Psoas muscle (tissue), 8 donors: ENCODE data around the gene SLC22A3. TPM values are rescaled to one million over a fixed set of nuclear protein-coding genes. Genes with fewer than 3 reads are reported as not detected.

ENCODE experiments used
- ATAC-seq, 4 donors: fragments of 200-7000 bp; cut with Tn5 transposase; one replicate each; pipeline ENCODE4 v1.9.1; 2020; ENCODE audit warnings: moderate library complexity in 3 of 4, mild to moderate bottlenecking in 2 of 4
- DNase-seq, 2 donors: peaks; one replicate each; pipeline ENCODE4 v3.0.0-alpha.2; 2020
- H3K27ac ChIP-seq: fragments of 200-600 bp; one replicate; pipeline ENCODE4 v1.8.0; 2022
- H3K27me3 ChIP-seq, 3 donors: fragments of 200-600 bp in 1 of 3; one replicate each; pipeline versions ENCODE4 v1.6.1 to v1.8.0; 2013 to 2022; ENCODE audit warnings: low read length in 2 of 3, mild to moderate bottlenecking in 2 of 3, moderate library complexity in 1 of 3; ENCODE audit not compliant: insufficient read depth in 3 of 3
- H3K36me3 ChIP-seq, 2 donors: fragments of 200-600 bp in 1 of 2; one replicate each; pipeline versions ENCODE4 v1.6.1 to v1.8.0; 2013 to 2022; ENCODE audit warnings: low read depth in 1 of 2, mild to moderate bottlenecking in 1 of 2, moderate library complexity in 1 of 2; ENCODE audit not compliant: insufficient read depth in 1 of 2
- H3K4me1 ChIP-seq: fragments of 200-600 bp; one replicate; pipeline ENCODE4 v1.8.0; 2022
- H3K4me3 ChIP-seq: fragments of 200-600 bp; one replicate; pipeline ENCODE4 v1.8.0; 2022; ENCODE audit warnings: mild to moderate bottlenecking
- H3K9me3 ChIP-seq: fragments of 200-600 bp; one replicate; pipeline ENCODE4 v1.8.0; 2022
- CTCF ChIP-seq: fragments of 200-600 bp; IDR thresholded peaks from one replicate; pipeline ENCODE4 v1.8.0; 2022; ENCODE audit warnings: antibody characterized with exemption
- WGBS, 3 donors: extraction: QIAGEN DNeasy Blood & Tissue Kit; methylation state at CpG; one replicate each; pipeline versions ENCODE4 v1.1.6 to v1.1.7; 2013; 5-methylcytosine and 5-hydroxymethylcytosine counted together
- intact Hi-C, 2 donors: fragments of 100-400 bp; cut with DNase I; formaldehyde crosslinking; loops; one replicate each; pipeline versions ENCODE4 v1.11.0 to v1.14.2; 2022
- polyA plus RNA-seq, 3 donors: library from polyadenylated mRNA; stranded (reverse); fragments of 200-250 nt; gene quantifications; one replicate each; pipeline ENCODE4 v1.2.3, GENCODE V29; 2013
- total RNA-seq, 4 donors: library from RNA; stranded (reverse); fragmentation: NEBNext Ultra II Directional in 2 of 4; extraction: Animal tissue kit (Norgen Biotek cat#: 25700) in 2 of 4; gene quantifications; one replicate each; pipeline versions ENCODE4 v1.2.1 to v1.2.4, GENCODE V29; 2021 to 2023
- donor health status: healthy with polysubstance abuse.
- donor health status: DM: no; HTN: no; CAD: no; lungs with moderate emphysema.
- donor health status: Bipolar disorder and iron deficiency.
- donor health status: healthy.
- donor health status: DM: yes; HTN: yes; CAD: no.
- donor health status: DM: no; HTN: no; CAD: no.
- donor health status: DM: no; HTN: no; CAD: no.
- donor health status: DM: yes; HTN: yes; CAD: no.

SLC22A3 gene
- total and polyA plus RNA-seq, 7 donors, result 43.7 to 121 (median 49.5) TPM

- intact Hi-C loops, result no loop called here
These were observed 48.1 kb downstream of the SLC22A3 start for GRCh38 chr6:160396292-160396691.

GRCh38 chr6:160398674-160399271, 50.6 kb downstream of the SLC22A3 start:
- intact Hi-C loops, result no loop called here
- no peaks in the 10 kb centered on the region for H3K9me3 ChIP-seq
- H3K4me3 ChIP-seq, result no peak overlapping the region
- H3K27me3 ChIP-seq, result no peaks in the 10 kb centered on the region
- peaks cover 8% of the 10 kb centered on the region for H3K4me1 ChIP-seq
- ATAC-seq (no peak), DNase-seq (no peak)
- 67 to 73% (median 71%) methylated on average over 3 of the region's 3 CpGs for WGBS, 3 donors
- no peaks in the 10 kb centered on the region for H3K36me3 ChIP-seq
- H3K27ac ChIP-seq, result peak overlapping the region; percentile 82
- TF ChIP-seq CTCF, result no peak

More at GRCh38 chr6:160396292-160396691, 48.1 kb downstream of the SLC22A3 start:
- Histone ChIP-seq H3K4me1 (peaks cover 12% of the 10 kb centered on the region), H3K9me3 (no peaks in the 10 kb centered on the region), H3K27me3 (no peaks in the 10 kb centered on the region), H3K36me3 (no peaks in the 10 kb centered on the region), H3K27ac (no peak overlapping the region), H3K4me3 (no peak overlapping the region)
- TF ChIP-seq CTCF, result no peak
- ATAC-seq (no peak), DNase-seq (no peak)
- WGBS, 3 donors, result 94 to 100% (median 98%) methylated on average over 1 of the region's 1 CpG

- 24 to 49% (median 30%) methylated on average over 2 of the region's 2 CpGs for WGBS, 3 donors
- no peaks in the 10 kb centered on the region for H3K27me3 ChIP-seq
- intact Hi-C loops, result no loop called here
- peak; percentile 94 to 98 (median 97) for ATAC-seq
- DNase-seq, result no peak
- H3K27ac ChIP-seq, result peak overlapping the region; percentile 82
- TF ChIP-seq CTCF, result no peak
- no peak overlapping the region for H3K4me3 ChIP-seq
- no peaks in the 10 kb centered on the region for H3K9me3 ChIP-seq
- peaks cover 8% of the 10 kb centered on the region for H3K4me1 ChIP-seq
- H3K36me3 ChIP-seq, result no peaks in the 10 kb centered on the region
These were observed 52.3 kb downstream of the SLC22A3 start for GRCh38 chr6:160400446-160400845.

GRCh38 chr6:160408528-160408927, 60.4 kb downstream of the SLC22A3 start:
- Histone ChIP-seq H3K27ac (no peak overlapping the region), H3K4me1 (no peaks in the 10 kb centered on the region), H3K9me3 (no peaks in the 10 kb centered on the region), H3K27me3 (no peaks in the 10 kb centered on the region), H3K4me3 (no peak overlapping the region), H3K36me3 (peaks cover 0 to 24% of the 10 kb centered on the region in 2 donors)
- ATAC-seq (no peak), DNase-seq (no peak)
- intact Hi-C loops, result no loop called here
- TF ChIP-seq CTCF, result no peak
- WGBS, 3 donors, result 27 to 44% (median 30%) methylated on average over 5 of the region's 5 CpGs

- H3K4me3 ChIP-seq, result no peak overlapping the region
- DNase-seq (no peak), ATAC-seq (peak; percentile 30 to 70 (median 58))
- no peaks in the 10 kb centered on the region for H3K4me1 ChIP-seq
- no peaks in the 10 kb centered on the region for H3K27me3 ChIP-seq
- no peaks in the 10 kb centered on the region for H3K9me3 ChIP-seq
- no peak for TF ChIP-seq CTCF
- intact Hi-C loops, result no loop called here
- no peak overlapping the region for H3K27ac ChIP-seq
- peaks cover 0 to 23% of the 10 kb centered on the region in 2 donors for H3K36me3 ChIP-seq
- 58 to 85% (median 76%) methylated on average over 2 of the region's 2 CpGs for WGBS, 3 donors
These were observed 64.8 kb downstream of the SLC22A3 start for GRCh38 chr6:160412993-160413392.
